ENCODE data around the gene SMARCA2. TPM values are rescaled to one million over a fixed set of nuclear protein-coding genes. Genes with fewer than 3 reads are reported as not detected.

Gene SMARCA2
- total RNA-seq, 1 experiment from 2014 or later, result 34.5 TPM

DNA sequence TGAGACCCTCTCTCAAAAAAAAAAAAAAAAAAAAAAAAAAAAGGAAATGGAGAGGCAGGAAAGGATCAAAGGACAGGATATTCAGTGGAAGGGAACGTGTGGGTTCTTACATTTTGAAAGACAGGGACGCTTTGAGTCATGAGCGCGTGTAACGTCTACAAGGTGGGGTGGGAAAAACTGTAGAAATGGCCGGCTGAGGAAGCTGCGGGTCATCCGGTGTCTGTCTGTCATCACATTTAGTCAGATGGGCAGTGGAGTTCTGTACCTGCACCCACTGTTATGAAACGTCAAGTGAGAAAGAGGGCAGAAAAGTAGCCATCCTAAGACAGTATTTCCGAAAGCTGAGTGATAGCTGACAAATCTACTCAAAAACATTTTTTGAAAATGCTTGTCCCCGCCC, 159.8 kb downstream of the SMARCA2 start:
- in situ Hi-C loops (cut with HindIII; ENCODE audit: low pct_unique_long_range_greater_than_20kb, low sequenced_read_pairs), result no loop called here
- no peak for DNase-seq (ENCODE audit: low read depth, low spot score)

- no peak for DNase-seq (ENCODE audit: low read depth, low spot score)
- in situ Hi-C loops (cut with HindIII; ENCODE audit: low pct_unique_long_range_greater_than_20kb, low sequenced_read_pairs), result no loop called here
Observed at GRCh38 chr9:2177121-2177520, 162.0 kb downstream of the SMARCA2 start.

DNA sequence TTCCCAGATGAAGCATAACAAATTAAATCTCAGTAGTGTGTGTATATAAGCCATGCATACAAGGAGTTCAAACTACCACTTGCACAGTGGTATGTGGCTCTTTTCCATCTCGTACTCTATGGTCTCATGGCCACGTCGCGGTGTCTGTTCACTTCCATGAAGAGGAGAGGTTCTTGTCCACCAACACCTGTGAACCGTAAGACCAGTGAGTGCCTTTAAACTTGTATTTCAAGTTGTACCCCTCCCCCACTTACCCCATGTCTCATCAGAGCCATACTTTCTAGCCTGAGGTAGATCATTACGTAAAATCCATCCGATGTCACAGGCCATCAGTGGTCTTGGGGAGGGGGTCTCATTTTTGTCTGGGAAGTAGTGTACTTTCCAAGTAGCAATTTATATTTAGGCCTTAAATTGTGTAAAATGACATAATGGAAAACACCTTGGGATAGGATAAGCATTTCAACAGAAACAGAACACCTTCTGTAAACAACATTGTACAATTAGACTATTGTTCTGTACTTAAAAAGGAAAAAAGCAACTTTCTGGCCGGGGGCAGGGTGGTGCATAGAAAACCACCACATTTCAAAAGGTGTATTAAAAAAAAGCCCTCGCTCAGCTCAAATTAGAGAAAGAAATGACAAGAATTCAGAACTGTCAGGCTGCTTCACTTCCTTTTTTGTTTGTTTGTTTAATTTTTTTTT, 163.0 kb downstream of the SMARCA2 start:
- DNase-seq (ENCODE audit: low read depth, low spot score), result no peak
- in situ Hi-C loops (cut with HindIII; ENCODE audit: low pct_unique_long_range_greater_than_20kb, low sequenced_read_pairs), result no loop called here

DNA sequence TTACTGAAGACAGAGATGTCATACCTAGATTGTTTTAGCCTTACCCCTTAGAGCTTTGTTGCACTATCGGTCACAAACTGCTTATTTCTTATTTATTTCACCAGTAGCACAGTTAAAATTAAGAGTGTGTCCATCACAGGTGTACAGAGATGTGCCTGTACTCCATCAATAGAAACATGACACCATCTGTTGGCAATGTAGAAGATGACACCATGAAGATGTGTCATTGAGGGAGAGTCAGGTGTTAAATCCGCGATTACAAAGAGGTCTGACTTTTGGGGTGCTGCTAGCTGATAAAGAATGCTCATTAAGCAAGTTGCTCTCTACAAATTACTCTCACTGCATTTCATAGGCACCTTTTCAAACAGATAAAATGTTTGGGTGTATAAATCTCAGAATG, 164.4 kb downstream of the SMARCA2 start:
- in situ Hi-C loops (cut with HindIII; ENCODE audit: low pct_unique_long_range_greater_than_20kb, low sequenced_read_pairs), result no loop called here
- no peak for DNase-seq (ENCODE audit: low read depth, low spot score)

- in situ Hi-C loops (cut with HindIII; ENCODE audit: low pct_unique_long_range_greater_than_20kb, low sequenced_read_pairs), result no loop called here
- no peak for DNase-seq (ENCODE audit: low read depth, low spot score)
Observed at GRCh38 chr9:2180154-2180553, 165.0 kb downstream of the SMARCA2 start.

DNA sequence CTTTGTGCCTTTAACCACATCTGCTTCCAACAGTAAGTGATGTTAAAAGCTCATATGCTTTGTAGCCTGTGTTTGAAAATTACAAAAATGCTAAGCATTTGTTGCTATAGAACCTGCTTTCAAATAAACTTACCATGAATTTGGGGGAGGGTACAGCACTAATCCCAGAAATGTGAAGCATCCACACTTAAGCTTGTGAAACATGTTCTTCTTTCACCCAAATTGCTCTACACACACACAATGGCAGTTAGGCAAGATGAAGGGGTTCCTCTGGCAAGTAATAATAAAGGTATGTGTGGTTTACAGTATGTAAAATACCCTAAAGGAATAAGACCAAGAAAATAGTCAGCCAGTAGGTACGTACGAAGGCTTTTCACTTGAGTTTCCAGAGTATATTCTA, 165.6 kb downstream of the SMARCA2 start:
- in situ Hi-C loops (cut with HindIII; ENCODE audit: low pct_unique_long_range_greater_than_20kb, low sequenced_read_pairs), result no loop called here
- DNase-seq (ENCODE audit: low read depth, low spot score), result no peak

DNA sequence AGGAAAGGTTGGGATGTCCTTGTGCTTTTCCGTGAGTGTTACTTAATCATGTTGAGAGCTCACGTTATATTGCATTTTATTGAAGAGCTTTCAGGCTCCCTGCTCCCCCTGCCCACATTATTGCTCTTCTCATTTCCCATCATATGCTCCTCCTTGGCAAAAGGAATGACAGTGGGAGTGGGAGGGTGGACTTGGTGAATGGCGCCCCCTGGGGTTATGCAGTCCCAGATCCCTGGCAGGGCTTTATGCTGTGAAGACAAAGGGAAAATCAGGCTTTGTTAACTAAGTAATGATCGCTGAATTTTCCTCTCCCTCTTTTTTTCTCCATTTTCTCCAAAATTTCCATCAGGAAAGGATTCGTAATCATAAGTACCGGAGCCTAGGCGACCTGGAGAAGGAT, 166.6 kb downstream of the SMARCA2 start:
- in situ Hi-C loops (cut with HindIII; ENCODE audit: low pct_unique_long_range_greater_than_20kb, low sequenced_read_pairs), result no loop called here
- peak; percentile 53 for DNase-seq (ENCODE audit: low read depth, low spot score)

DNA sequence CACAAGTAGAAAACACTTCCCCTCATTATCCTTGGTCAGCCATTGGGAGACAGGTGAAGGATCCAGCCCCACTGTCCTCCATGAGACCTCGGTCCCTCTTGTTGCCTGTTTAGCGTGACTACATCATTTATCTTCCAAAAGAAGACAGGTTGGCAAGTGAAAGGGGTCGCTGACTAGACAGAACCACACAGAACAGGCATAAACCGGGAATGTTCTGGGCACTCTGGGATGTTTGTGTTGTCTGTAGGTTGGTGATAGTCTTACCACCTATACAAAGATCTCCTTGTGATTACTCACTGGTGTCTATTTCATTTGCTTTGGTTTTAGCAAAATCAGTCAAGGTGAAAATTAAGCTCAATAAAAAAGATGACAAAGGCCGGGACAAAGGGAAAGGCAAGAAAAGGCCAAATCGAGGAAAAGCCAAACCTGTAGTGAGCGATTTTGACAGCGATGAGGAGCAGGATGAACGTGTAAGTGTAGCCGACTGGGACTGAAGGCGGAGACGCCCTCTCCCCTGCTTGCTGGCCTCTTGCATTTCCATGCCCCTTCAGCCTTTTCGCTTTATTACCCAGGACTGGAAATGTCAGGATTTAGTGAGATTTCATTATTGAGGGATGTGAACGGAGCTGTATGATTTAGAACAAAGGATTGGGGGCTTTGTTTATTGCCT, 175.9 kb downstream of the SMARCA2 start:
- in situ Hi-C loops (cut with HindIII; ENCODE audit: low pct_unique_long_range_greater_than_20kb, low sequenced_read_pairs), result no loop called here
- DNase-seq (ENCODE audit: low read depth, low spot score), result no peak

- DNase-seq (ENCODE audit: low read depth, low spot score), result no peak
- in situ Hi-C loops (cut with HindIII; ENCODE audit: low pct_unique_long_range_greater_than_20kb, low sequenced_read_pairs), result no loop called here
Observed at GRCh38 chr9:2191609-2191972, 176.4 kb downstream of the SMARCA2 start.

DNA sequence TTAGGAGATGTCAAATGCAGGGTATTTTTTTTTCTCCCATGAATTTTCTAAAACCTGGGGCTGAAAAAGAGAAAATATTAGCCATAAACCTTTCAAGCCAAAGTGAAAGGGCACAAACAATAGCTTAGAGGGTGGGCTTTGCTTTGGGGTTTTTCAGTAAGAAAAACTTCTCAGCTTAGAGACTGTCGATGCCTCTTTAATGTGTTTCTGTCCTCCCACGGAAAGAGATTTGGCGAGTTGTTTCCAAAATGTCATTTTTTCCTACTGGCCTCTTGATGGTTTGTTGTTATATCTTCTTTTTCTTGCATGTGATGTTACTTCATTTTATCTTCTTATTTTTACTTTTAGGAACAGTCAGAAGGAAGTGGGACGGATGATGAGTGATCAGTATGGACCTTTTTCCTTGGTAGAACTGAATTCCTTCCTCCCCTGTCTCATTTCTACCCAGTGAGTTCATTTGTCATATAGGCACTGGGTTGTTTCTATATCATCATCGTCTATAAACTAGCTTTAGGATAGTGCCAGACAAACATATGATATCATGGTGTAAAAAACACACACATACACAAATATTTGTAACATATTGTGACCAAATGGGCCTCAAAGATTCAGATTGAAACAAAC, 177.3 kb downstream of the SMARCA2 start:
- in situ Hi-C loops (cut with HindIII; ENCODE audit: low pct_unique_long_range_greater_than_20kb, low sequenced_read_pairs), result no loop called here
- DNase-seq (ENCODE audit: low read depth, low spot score), result no peak

GRCh38 chr9:2193552-2193951, 178.4 kb downstream of the SMARCA2 start:
- DNase-seq (ENCODE audit: low read depth, low spot score), result no peak
- in situ Hi-C loops (cut with HindIII; ENCODE audit: low pct_unique_long_range_greater_than_20kb, low sequenced_read_pairs), result no loop called here

GRCh38 chr9:2195211-2195610, 180.1 kb downstream of the SMARCA2 start:
- no peak for DNase-seq (ENCODE audit: low read depth, low spot score)
- in situ Hi-C loops (cut with HindIII; ENCODE audit: low pct_unique_long_range_greater_than_20kb, low sequenced_read_pairs), result no loop called here

- in situ Hi-C loops (cut with HindIII; ENCODE audit: low pct_unique_long_range_greater_than_20kb, low sequenced_read_pairs), result no loop called here
- no peak for DNase-seq (ENCODE audit: low read depth, low spot score)
Observed at GRCh38 chr9:2196757-2197156, 181.6 kb downstream of the SMARCA2 start.

DNA sequence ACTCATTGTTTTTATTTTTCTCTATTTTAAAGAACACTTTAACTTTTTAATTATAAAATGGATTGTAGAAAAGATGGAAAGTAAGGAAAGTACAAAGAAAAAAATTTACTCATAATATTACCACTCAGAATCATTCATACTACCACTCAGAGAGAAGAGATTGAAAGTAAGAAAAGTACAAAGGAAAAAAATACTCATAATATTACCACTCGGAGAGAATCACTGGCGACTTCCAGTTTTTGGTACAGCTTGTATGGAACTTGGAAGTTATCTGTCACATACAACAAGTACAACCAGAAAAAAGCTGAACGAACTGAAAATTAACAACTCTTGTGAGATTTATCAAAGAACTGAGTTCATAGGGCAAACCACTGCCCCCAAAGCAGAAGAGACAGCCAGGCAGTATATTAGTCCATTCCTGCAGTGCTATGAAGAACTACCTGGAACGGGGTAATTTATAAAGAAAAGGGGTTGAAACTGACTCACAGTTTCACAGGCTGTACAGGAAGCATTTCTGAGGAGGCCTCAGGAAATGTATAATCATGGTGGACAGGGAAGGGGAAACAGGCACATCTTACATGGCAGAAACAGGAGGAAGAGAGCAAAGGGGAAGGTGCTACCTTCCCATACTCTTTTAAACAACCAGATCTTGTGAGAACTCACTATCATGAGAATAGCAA, 183.9 kb downstream of the SMARCA2 start:
- in situ Hi-C loops (cut with HindIII; ENCODE audit: low pct_unique_long_range_greater_than_20kb, low sequenced_read_pairs), result no loop called here

DNA sequence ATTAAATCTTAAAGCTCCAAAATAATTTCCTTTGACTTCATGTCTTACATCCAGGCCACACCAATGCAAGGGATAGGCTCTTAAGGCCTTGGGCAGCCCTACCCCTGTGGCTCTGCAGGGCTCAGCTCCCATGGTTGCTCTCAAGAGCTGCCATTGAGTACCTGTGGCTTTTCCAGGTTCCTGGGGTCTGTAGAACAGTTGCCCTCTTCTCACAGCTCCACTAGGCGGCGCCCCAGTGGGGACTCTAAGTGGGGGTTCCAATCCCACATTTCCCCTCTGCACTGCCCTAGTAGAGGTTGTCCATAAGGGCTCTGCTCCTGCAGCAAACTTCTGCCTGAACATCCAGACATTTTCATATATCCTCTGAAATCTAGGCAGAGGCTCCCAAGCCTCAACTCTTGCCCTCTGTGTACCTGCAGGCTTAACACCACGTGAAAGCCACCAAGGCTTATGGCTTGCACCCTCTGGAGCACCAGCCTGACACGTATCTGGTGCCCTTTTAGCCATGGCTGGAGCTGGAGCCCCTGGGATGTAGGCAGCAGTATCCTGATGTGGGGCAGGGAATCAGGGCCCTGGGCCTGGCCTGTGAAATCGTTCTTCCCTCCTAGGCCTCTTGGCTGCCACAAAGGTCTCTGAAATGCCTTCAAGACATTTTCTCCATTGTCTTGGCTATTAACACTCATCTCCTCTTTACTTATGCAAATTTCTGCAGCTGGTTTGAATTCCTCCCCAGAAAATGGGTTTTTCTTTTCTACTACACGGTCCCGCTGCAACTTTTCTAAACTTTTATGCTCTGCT, 185.1 kb downstream of the SMARCA2 start:
- in situ Hi-C loops (cut with HindIII; ENCODE audit: low pct_unique_long_range_greater_than_20kb, low sequenced_read_pairs), result no loop called here
- no peak for DNase-seq (ENCODE audit: low read depth, low spot score)

More for the DNA sequence above, 183.9 kb downstream of the SMARCA2 start:
- DNase-seq (ENCODE audit: low read depth, low spot score), result no peak

DNA sequence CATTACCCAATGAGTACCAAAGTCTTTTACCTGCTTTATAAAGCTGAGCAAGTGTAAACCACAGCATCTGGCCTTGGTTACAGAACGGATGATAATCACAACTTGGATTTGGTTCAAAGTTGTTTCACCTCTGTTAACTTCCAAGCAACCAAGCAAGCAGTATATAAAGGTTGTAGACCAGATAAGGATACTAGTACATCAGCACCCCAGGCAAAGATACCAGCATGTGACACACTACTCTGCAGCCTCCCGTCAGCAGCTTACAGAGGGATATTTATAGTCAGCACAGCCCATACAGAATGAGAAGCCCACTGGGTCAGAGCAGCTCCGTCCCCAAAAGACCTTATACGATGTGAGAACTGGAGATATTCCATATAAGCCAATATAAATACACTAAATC, 193.3 kb downstream of the SMARCA2 start:
- in situ Hi-C loops (cut with HindIII; ENCODE audit: low pct_unique_long_range_greater_than_20kb, low sequenced_read_pairs), result no loop called here
- no peak for DNase-seq (ENCODE audit: low read depth, low spot score)

DNA sequence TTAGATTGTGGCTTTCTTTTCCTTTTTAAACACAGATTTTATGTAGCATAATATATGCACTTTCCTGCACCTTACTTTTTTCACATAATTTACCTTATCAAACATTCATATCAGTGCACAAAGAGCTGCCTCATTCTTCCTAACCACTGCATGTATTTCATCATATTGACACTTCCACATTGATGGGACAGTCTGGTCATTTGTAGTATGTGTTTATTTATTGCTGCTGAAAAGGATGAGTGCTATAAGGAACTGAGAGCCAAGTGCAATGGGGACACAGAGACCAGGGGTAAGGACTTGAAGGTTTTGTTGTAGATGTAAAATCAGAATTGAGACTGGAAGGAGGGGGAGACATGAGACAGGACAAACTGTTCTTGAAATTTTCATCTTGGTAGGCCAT, 193.8 kb downstream of the SMARCA2 start:
- no peak for DNase-seq (ENCODE audit: low read depth, low spot score)
- in situ Hi-C loops (cut with HindIII; ENCODE audit: low pct_unique_long_range_greater_than_20kb, low sequenced_read_pairs), result no loop called here

GRCh38 chr9:2209400-2209799, 194.3 kb downstream of the SMARCA2 start:
- in situ Hi-C loops (cut with HindIII; ENCODE audit: low pct_unique_long_range_greater_than_20kb, low sequenced_read_pairs), result no loop called here
- no peak for DNase-seq (ENCODE audit: low read depth, low spot score)

Measured in SK-MEL-5 (cell line).